Thyroid gland (tissue), 4 donors: ENCODE data around the gene NSMCE4A.
"Not testable (repeated sequence)": the region's sequence is repeated elsewhere in the genome, so short reads cannot be mapped to it uniquely, and the experiment has no call there.

Experiments
- CTCF ChIP-seq, 6 experiments: fragments of 200-600 bp in 3 of 6; fragments of 450-650 bp in 3 of 6; sonication (generic) in 3 of 6; IDR thresholded peaks; one replicate each; pipeline ENCODE4 v1.5.1; 2016 to 2019; ENCODE audit warnings: antibody characterized with exemption in 6 of 6, mild to moderate bottlenecking in 2 of 6, inconsistent platforms in 1 of 6, moderate library complexity in 1 of 6
- POLR2A ChIP-seq, 2 donors: fragments of 450-650 bp; IDR thresholded peaks; one replicate each; pipeline ENCODE4 v1.6.1; 2017; ENCODE audit warnings: antibody characterized with exemption in 2 of 2, mild to moderate bottlenecking in 2 of 2, moderate library complexity in 1 of 2

- not testable (repeated sequence) for TF ChIP-seq CTCF, POLR2A (IDR thresholded peaks at IDR 0.05)
Measured at GRCh38 chr10:121991727-121992126, 16.7 kb upstream of the NSMCE4A start.
